Astrocyte (in vitro differentiated cells and primary cell): ENCODE results near the gene TSPEAR. TPM values are rescaled to one million over a fixed set of nuclear protein-coding genes. Genes with fewer than 3 reads are reported as not detected.

Source experiments
- DNase-seq: peaks from one replicate; pipeline ENCODE4 v3.0.0-alpha.2; 2010; ENCODE audit warnings: low read depth
- FAIRE-seq: peaks from 2 replicates; lab custom pipeline; 2011; peaks lifted over from hg19 to GRCh38; lab: Jason Lieb, UNC
- H2AFZ ChIP-seq: 2 replicates; pipeline ENCODE4 v1.6.0; 2012; ENCODE audit warnings: low read depth, low read length, inconsistent platforms
- H3K27ac ChIP-seq: 2 replicates; pipeline ENCODE4 v1.5.1; 2011; ENCODE audit warnings: low read depth, low read length, inconsistent platforms
- H3K27me3 ChIP-seq: 2 replicates; pipeline ENCODE4 v1.6.0; 2011; ENCODE audit warnings: low read length, inconsistent platforms; ENCODE audit not compliant: insufficient read depth
- H3K36me3 ChIP-seq: 2 replicates; pipeline ENCODE4 v1.5.1; 2011; ENCODE audit warnings: low read length, inconsistent platforms; ENCODE audit not compliant: insufficient read depth
- H3K4me1 ChIP-seq: 2 replicates; pipeline ENCODE4 v1.5.1; 2011; ENCODE audit warnings: low read length, inconsistent platforms; ENCODE audit not compliant: insufficient read depth
- H3K4me2 ChIP-seq: 2 replicates; pipeline ENCODE4 v1.6.0; 2012; ENCODE audit warnings: low read length, inconsistent platforms
- H3K4me3 ChIP-seq: 2 replicates; pipeline ENCODE4 v1.5.1; 2011; ENCODE audit warnings: low read depth, mild to moderate bottlenecking, low read length, inconsistent platforms; ENCODE audit not compliant: insufficient read depth
- H3K79me2 ChIP-seq: 2 replicates; pipeline ENCODE4 v1.6.0; 2012; ENCODE audit warnings: mild to moderate bottlenecking, low read length, inconsistent platforms; ENCODE audit not compliant: insufficient read depth
- H3K9ac ChIP-seq: 2 replicates; pipeline ENCODE4 v1.6.0; 2012; ENCODE audit warnings: mild to moderate bottlenecking, low read length, inconsistent platforms
- H3K9me3 ChIP-seq: 2 replicates; pipeline ENCODE4 v1.5.1; 2012; ENCODE audit warnings: low read depth, mild to moderate bottlenecking, low read length, inconsistent platforms; ENCODE audit not compliant: insufficient read depth
- H4K20me1 ChIP-seq: 2 replicates; pipeline ENCODE4 v1.6.0; 2012; ENCODE audit warnings: low read length, inconsistent platforms; ENCODE audit not compliant: insufficient read depth
- H3K27ac Mint-ChIP-seq: one replicate; pipeline ENCODE4 v1.8.0; 2021; ENCODE audit warnings: mild to moderate bottlenecking, mixed read lengths; ENCODE audit not compliant: unreplicated experiment
- H3K27me3 Mint-ChIP-seq: one replicate; pipeline ENCODE4 v1.8.0; 2021; ENCODE audit warnings: low read depth, mixed read lengths; ENCODE audit not compliant: unreplicated experiment
- H3K36me3 Mint-ChIP-seq: one replicate; pipeline ENCODE4 v1.8.0; 2021; ENCODE audit warnings: low read depth, mixed read lengths; ENCODE audit not compliant: unreplicated experiment
- H3K4me1 Mint-ChIP-seq: one replicate; pipeline ENCODE4 v1.8.0; 2021; ENCODE audit warnings: low read depth, mixed read lengths; ENCODE audit not compliant: unreplicated experiment
- H3K4me3 Mint-ChIP-seq: one replicate; pipeline ENCODE4 v1.8.0; 2021; ENCODE audit warnings: mild to moderate bottlenecking, moderate library complexity, mixed read lengths; ENCODE audit not compliant: unreplicated experiment
- H3K9me3 Mint-ChIP-seq: one replicate; pipeline ENCODE4 v1.8.0; 2021; ENCODE audit warnings: mild to moderate bottlenecking, mixed read lengths; ENCODE audit not compliant: unreplicated experiment
- EZH2 ChIP-seq: IDR thresholded peaks from 2 replicates; pipeline ENCODE4 v1.6.1; 2012; ENCODE audit warnings: mild to moderate bottlenecking, low read length, inconsistent platforms; ENCODE audit not compliant: insufficient read depth
- total RNA-seq: library from RNA; stranded (reverse); gene quantifications from 2 replicates; pipeline ENCODE4 v1.2.1, GENCODE V29; 2021
- TF ChIP-seq, protein P1 (sequence below): IDR thresholded peaks from 2 replicates; pipeline ENCODE4 v1.5.1; 2011; ENCODE audit warnings: low read depth, mild to moderate bottlenecking, inconsistent platforms, low read length, moderate library complexity; ENCODE audit not compliant: insufficient read depth

Gene TSPEAR
- total RNA-seq, 1 donor from 2014 or later = not detected

GRCh38 chr21:44494956-44495355 is 216.4 kb downstream of the TSPEAR start:
- H3K27ac ChIP-seq = no peak overlapping the region
- no peak overlapping the region for H3K9ac ChIP-seq
- peaks cover 22% of the 10 kb centered on the region for H3K27me3 Mint-ChIP-seq
- H3K4me1 Mint-ChIP-seq = no peaks in the 10 kb centered on the region
- H3K9me3 Mint-ChIP-seq = peaks cover 31% of the 10 kb centered on the region
- no peak for TF ChIP-seq EZH2
- TF ChIP-seq, protein P1, sequence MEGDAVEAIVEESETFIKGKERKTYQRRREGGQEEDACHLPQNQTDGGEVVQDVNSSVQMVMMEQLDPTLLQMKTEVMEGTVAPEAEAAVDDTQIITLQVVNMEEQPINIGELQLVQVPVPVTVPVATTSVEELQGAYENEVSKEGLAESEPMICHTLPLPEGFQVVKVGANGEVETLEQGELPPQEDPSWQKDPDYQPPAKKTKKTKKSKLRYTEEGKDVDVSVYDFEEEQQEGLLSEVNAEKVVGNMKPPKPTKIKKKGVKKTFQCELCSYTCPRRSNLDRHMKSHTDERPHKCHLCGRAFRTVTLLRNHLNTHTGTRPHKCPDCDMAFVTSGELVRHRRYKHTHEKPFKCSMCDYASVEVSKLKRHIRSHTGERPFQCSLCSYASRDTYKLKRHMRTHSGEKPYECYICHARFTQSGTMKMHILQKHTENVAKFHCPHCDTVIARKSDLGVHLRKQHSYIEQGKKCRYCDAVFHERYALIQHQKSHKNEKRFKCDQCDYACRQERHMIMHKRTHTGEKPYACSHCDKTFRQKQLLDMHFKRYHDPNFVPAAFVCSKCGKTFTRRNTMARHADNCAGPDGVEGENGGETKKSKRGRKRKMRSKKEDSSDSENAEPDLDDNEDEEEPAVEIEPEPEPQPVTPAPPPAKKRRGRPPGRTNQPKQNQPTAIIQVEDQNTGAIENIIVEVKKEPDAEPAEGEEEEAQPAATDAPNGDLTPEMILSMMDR = no peak
- no peak overlapping the region for H3K27ac Mint-ChIP-seq
- H3K79me2 ChIP-seq = no peaks in the 10 kb centered on the region
- H3K4me2 ChIP-seq = no peak overlapping the region
- H3K4me3 ChIP-seq = no peak overlapping the region
- H4K20me1 ChIP-seq = no peaks in the 10 kb centered on the region
- FAIRE-seq (no peak), DNase-seq (no peak)
- peaks cover 15% of the 10 kb centered on the region for H3K9me3 ChIP-seq
- H3K36me3 ChIP-seq = no peaks in the 10 kb centered on the region
- H2AFZ ChIP-seq = no peak overlapping the region
- H3K36me3 Mint-ChIP-seq = peaks cover 7% of the 10 kb centered on the region
- no peak overlapping the region for H3K4me3 Mint-ChIP-seq
- peaks cover 5% of the 10 kb centered on the region for H3K27me3 ChIP-seq
- H3K4me1 ChIP-seq = no peaks in the 10 kb centered on the region

DNA sequence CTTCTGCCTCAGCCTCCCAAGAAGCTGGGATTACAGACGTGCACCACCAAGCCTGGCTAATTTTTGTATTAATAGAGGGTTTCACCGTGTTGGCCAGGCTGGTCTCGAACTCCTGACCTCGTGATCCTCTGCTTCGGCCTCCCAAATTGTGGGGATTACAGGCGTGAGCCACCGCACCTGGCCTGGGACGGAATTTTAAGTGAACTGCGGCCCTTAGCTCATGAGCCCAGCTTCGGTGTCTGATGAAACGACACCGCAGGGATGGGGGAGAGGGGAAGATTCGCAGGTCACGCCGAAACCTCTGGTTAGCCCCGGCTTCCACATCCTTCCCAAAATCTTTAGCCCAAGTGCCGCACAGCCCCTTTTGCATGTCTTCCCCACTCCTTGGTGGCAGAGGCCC is 217.0 kb downstream of the TSPEAR start:
- peaks cover 15% of the 10 kb centered on the region for H3K9me3 ChIP-seq
- no peaks in the 10 kb centered on the region for H3K79me2 ChIP-seq
- no peaks in the 10 kb centered on the region for H4K20me1 ChIP-seq
- Mint-ChIP-seq H3K27me3 (peaks cover 22% of the 10 kb centered on the region), H3K36me3 (peaks cover 7% of the 10 kb centered on the region), H3K9me3 (peaks cover 31% of the 10 kb centered on the region), H3K4me3 (no peak overlapping the region), H3K4me1 (no peaks in the 10 kb centered on the region), H3K27ac (no peak overlapping the region)
- no peak overlapping the region for H3K4me2 ChIP-seq
- H2AFZ ChIP-seq = no peak overlapping the region
- no peak overlapping the region for H3K4me3 ChIP-seq
- DNase-seq = no peak
- FAIRE-seq = no peak
- no peaks in the 10 kb centered on the region for H3K4me1 ChIP-seq
- no peak overlapping the region for H3K27ac ChIP-seq
- H3K9ac ChIP-seq = no peak overlapping the region
- H3K36me3 ChIP-seq = no peaks in the 10 kb centered on the region
- no peak for TF ChIP-seq EZH2
- TF ChIP-seq, protein P1 = no peak
- H3K27me3 ChIP-seq = peaks cover 5% of the 10 kb centered on the region

DNA sequence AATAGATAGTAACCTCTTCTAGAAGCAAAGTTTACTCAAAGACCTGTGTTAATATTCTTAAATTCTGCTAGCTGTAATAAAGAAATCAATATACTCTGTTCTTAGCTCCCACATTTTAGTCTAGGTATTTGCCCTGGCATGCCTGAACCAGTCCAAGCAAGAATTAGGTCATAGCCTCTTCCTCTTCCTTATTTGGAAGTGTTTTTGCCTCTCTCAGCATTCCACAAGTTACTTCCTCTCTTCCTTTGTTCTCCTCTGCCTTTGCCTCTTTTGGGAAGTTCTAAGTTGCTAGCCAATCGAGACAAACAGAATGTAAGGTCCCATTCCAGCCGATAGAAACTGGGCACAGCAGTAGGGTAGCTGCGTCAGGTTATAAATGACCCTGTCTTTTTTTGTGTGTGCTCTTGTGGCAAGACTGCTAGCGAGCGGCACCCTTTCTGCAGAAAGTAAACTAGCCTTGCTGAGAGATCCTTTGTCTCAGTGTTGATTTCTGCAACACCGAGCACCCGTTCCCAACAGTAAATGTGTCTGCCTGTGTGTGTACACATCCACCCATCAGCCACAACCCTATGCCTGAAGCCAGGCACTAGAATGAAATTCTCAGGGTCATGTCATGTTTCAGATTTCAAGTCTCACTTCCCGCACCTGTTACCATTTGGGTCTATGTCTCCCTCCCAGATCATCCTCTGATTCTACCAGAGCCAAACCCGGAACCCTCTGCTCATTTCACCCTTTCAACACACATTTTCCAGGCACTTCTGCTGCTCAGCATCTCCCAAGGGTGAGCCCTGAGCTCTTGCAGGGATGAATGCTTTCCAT is 218.6 kb downstream of the TSPEAR start:
- FAIRE-seq (no peak), DNase-seq (no peak)
- Histone ChIP-seq H3K79me2 (no peaks in the 10 kb centered on the region), H2AFZ (no peak overlapping the region), H3K9me3 (peaks cover 15% of the 10 kb centered on the region), H3K27ac (no peak overlapping the region), H3K4me2 (no peak overlapping the region), H3K36me3 (no peaks in the 10 kb centered on the region), H3K27me3 (peaks cover under 1% of the 10 kb centered on the region), H3K9ac (no peak overlapping the region), H4K20me1 (no peaks in the 10 kb centered on the region), H3K4me1 (no peaks in the 10 kb centered on the region), H3K4me3 (no peak overlapping the region)
- no peak for TF ChIP-seq EZH2
- TF ChIP-seq, protein P1 = no peak
- peaks cover 22% of the 10 kb centered on the region for H3K27me3 Mint-ChIP-seq
- peak overlapping the region; percentile 31 for H3K4me3 Mint-ChIP-seq
- H3K4me1 Mint-ChIP-seq = no peaks in the 10 kb centered on the region
- H3K9me3 Mint-ChIP-seq = peaks cover 34% of the 10 kb centered on the region
- peak overlapping the region; percentile 90 for H3K27ac Mint-ChIP-seq
- peaks cover 10% of the 10 kb centered on the region for H3K36me3 Mint-ChIP-seq
